Measurements from ENCODE around the gene CNGA1. TPM values are rescaled to one million over a fixed set of nuclear protein-coding genes. Genes with fewer than 3 reads are reported as not detected.

Gene CNGA1
- total and polyA plus RNA-seq, 4 experiments from 2014 or later = not detected

GRCh38 chr4:48041535-48042137 lies 25.2 kb upstream of the CNGA1 start:
- Histone ChIP-seq H3K36me3 (ENCODE audit: insufficient read depth, low read length) (no peaks in the 10 kb centered on the region), H3K4me1 (ENCODE audit: insufficient read depth, low read length) (peaks cover 39% of the 10 kb centered on the region), H3K9me3 (ENCODE audit: control insufficient read depth in 1 of 2, low read length in 2 of 2) (no peaks in the 10 kb centered on the region), H3K27me3 (ENCODE audit: insufficient read depth, low read length) (no peaks in the 10 kb centered on the region), H3K27ac (ENCODE audit: low read depth, low read length) (no peak overlapping the region), H3K4me3 (ENCODE audit: low read length in 2 of 2) (no peak overlapping the region)
- H3K27ac Mint-ChIP-seq = no peak overlapping the region
- POLR2A ChIA-PET (ENCODE audit: partially characterized antibody) = no interaction called here
- no peak overlapping the region for H3K4me3 Mint-ChIP-seq
- no peaks in the 10 kb centered on the region for H3K36me3 Mint-ChIP-seq
- peaks cover 26 to 47% (median 38%) of the 10 kb centered on the region in 4 donors for H3K4me1 Mint-ChIP-seq
- CTCF ChIA-PET (ENCODE audit: partially characterized antibody) = interaction anchor here (1.6 to 11.0 kb wide), 2 partner anchors 9 to 46 kb away, joined by 8 to 140 read pairs; no protein-coding TSS in a partner anchor
- H3K9me3 Mint-ChIP-seq = no peaks in the 10 kb centered on the region
- no peak for DNase-seq
- intact Hi-C loops (cut with micrococcal nuclease) = loop anchor here (2.0 kb wide), 1 partner anchor 23 kb away; no protein-coding TSS in a partner anchor
- peaks cover 7 to 13% of the 10 kb centered on the region in 2 donors for H3K27me3 Mint-ChIP-seq

GRCh38 chr4:48039561-48039960 lies 23.1 kb upstream of the CNGA1 start:
- H3K9me3 ChIP-seq (ENCODE audit: control insufficient read depth in 1 of 2, low read length in 2 of 2) = no peaks in the 10 kb centered on the region
- H3K4me3 Mint-ChIP-seq = no peak overlapping the region
- intact Hi-C loops (cut with micrococcal nuclease) = no loop called here
- DNase-seq = no peak
- peaks cover 4 to 10% of the 10 kb centered on the region in 2 donors for H3K27me3 Mint-ChIP-seq
- ChIA-PET POLR2A (ENCODE audit: partially characterized antibody) (no interaction called here), CTCF (ENCODE audit: partially characterized antibody) (no interaction called here)
- H3K9me3 Mint-ChIP-seq = no peaks in the 10 kb centered on the region
- peaks cover 18% of the 10 kb centered on the region for H3K4me1 ChIP-seq (ENCODE audit: insufficient read depth, low read length)
- no peaks in the 10 kb centered on the region for H3K36me3 ChIP-seq (ENCODE audit: insufficient read depth, low read length)
- H3K4me1 Mint-ChIP-seq = peaks cover 12 to 33% (median 22%) of the 10 kb centered on the region in 4 donors
- H3K36me3 Mint-ChIP-seq = no peaks in the 10 kb centered on the region
- no peaks in the 10 kb centered on the region for H3K27me3 ChIP-seq (ENCODE audit: insufficient read depth, low read length)
- H3K27ac Mint-ChIP-seq = no peak overlapping the region
- no peak overlapping the region for H3K4me3 ChIP-seq (ENCODE audit: low read length in 2 of 2)
- H3K27ac ChIP-seq (ENCODE audit: low read depth, low read length) = no peak overlapping the region

- Mint-ChIP-seq H3K36me3 (no peaks in the 10 kb centered on the region), H3K4me3 (no peak overlapping the region), H3K9me3 (no peaks in the 10 kb centered on the region), H3K27me3 (peaks cover 4 to 10% of the 10 kb centered on the region in 2 donors), H3K4me1 (peaks cover 9 to 28% (median 18%) of the 10 kb centered on the region in 4 donors), H3K27ac (no peak overlapping the region)
- Histone ChIP-seq H3K36me3 (ENCODE audit: insufficient read depth, low read length) (no peaks in the 10 kb centered on the region), H3K9me3 (ENCODE audit: control insufficient read depth in 1 of 2, low read length in 2 of 2) (no peaks in the 10 kb centered on the region), H3K27ac (ENCODE audit: low read depth, low read length) (no peak overlapping the region), H3K4me3 (ENCODE audit: low read length in 2 of 2) (no peak overlapping the region), H3K4me1 (ENCODE audit: insufficient read depth, low read length) (peaks cover 9% of the 10 kb centered on the region), H3K27me3 (ENCODE audit: insufficient read depth, low read length) (no peaks in the 10 kb centered on the region)
- ChIA-PET CTCF (ENCODE audit: partially characterized antibody) (no interaction called here), POLR2A (ENCODE audit: partially characterized antibody) (no interaction called here)
- no peak for DNase-seq
- intact Hi-C loops (cut with micrococcal nuclease) = no loop called here
Measured at GRCh38 chr4:48038666-48039065, 22.2 kb upstream of the CNGA1 start.

- intact Hi-C loops (cut with micrococcal nuclease) = no loop called here
- no peak overlapping the region for H3K4me3 ChIP-seq (ENCODE audit: low read length in 2 of 2)
- POLR2A ChIA-PET (ENCODE audit: partially characterized antibody) = no interaction called here
Measured at GRCh38 chr4:48037117-48037462, 20.6 kb upstream of the CNGA1 start.

GRCh38 chr4:48035952-48036351 lies 19.5 kb upstream of the CNGA1 start:
- Histone ChIP-seq H3K4me1 (ENCODE audit: insufficient read depth, low read length) (no peaks in the 10 kb centered on the region), H3K36me3 (ENCODE audit: insufficient read depth, low read length) (no peaks in the 10 kb centered on the region), H3K27ac (ENCODE audit: low read depth, low read length) (no peak overlapping the region), H3K4me3 (ENCODE audit: low read length in 2 of 2) (no peak overlapping the region), H3K9me3 (ENCODE audit: control insufficient read depth in 1 of 2, low read length in 2 of 2) (no peaks in the 10 kb centered on the region), H3K27me3 (ENCODE audit: insufficient read depth, low read length) (no peaks in the 10 kb centered on the region)
- Mint-ChIP-seq H3K27ac (peak overlapping the region in 1 of 7 donors; percentile 40), H3K4me3 (no peak overlapping the region), H3K9me3 (no peaks in the 10 kb centered on the region), H3K4me1 (peaks cover 2 to 12% (median 3%) of the 10 kb centered on the region in 4 donors), H3K27me3 (no peaks in the 10 kb centered on the region), H3K36me3 (no peaks in the 10 kb centered on the region)
- ChIA-PET POLR2A (ENCODE audit: partially characterized antibody) (no interaction called here), CTCF (ENCODE audit: partially characterized antibody) (interaction anchor here (3.0 to 9.0 kb wide), 5 partner anchors 10 to 104 kb away, joined by 20 to 140 read pairs (median 41); no protein-coding TSS in a partner anchor)
- no peak for DNase-seq
- intact Hi-C loops (cut with micrococcal nuclease) = no loop called here

More at GRCh38 chr4:48037117-48037462, 20.6 kb upstream of the CNGA1 start:
- Mint-ChIP-seq H3K9me3 (no peaks in the 10 kb centered on the region), H3K36me3 (no peaks in the 10 kb centered on the region), H3K27me3 (peaks cover 3 to 6% of the 10 kb centered on the region in 2 donors), H3K4me1 (peaks cover 2 to 17% (median 7%) of the 10 kb centered on the region in 4 donors), H3K4me3 (no peak overlapping the region), H3K27ac (no peak overlapping the region)
- no peaks in the 10 kb centered on the region for H3K4me1 ChIP-seq (ENCODE audit: insufficient read depth, low read length)
- no peak for DNase-seq
- H3K9me3 ChIP-seq (ENCODE audit: control insufficient read depth in 1 of 2, low read length in 2 of 2) = no peaks in the 10 kb centered on the region
- CTCF ChIA-PET (ENCODE audit: partially characterized antibody) = interaction anchor here (6.6 to 9.0 kb wide), 3 partner anchors 9 to 50 kb away, joined by 41 to 140 read pairs (median 135); no protein-coding TSS in a partner anchor
- no peaks in the 10 kb centered on the region for H3K36me3 ChIP-seq (ENCODE audit: insufficient read depth, low read length)
- H3K27ac ChIP-seq (ENCODE audit: low read depth, low read length) = no peak overlapping the region
- H3K27me3 ChIP-seq (ENCODE audit: insufficient read depth, low read length) = no peaks in the 10 kb centered on the region

- no peak overlapping the region for H3K27ac Mint-ChIP-seq
- no peaks in the 10 kb centered on the region for H3K27me3 Mint-ChIP-seq
- peak; percentile 49 to 67 (median 58) for DNase-seq
- H3K4me3 Mint-ChIP-seq = no peak overlapping the region
- no peaks in the 10 kb centered on the region for H3K9me3 Mint-ChIP-seq
- POLR2A ChIA-PET (ENCODE audit: partially characterized antibody) = interaction anchor here (1.8 kb wide), 1 partner anchor 13 kb away, joined by 8 read pairs; no protein-coding TSS in a partner anchor
- peaks cover 2 to 12% (median 3%) of the 10 kb centered on the region in 4 donors for H3K4me1 Mint-ChIP-seq
- no peaks in the 10 kb centered on the region for H3K4me1 ChIP-seq (ENCODE audit: insufficient read depth, low read length)
- H3K9me3 ChIP-seq (ENCODE audit: control insufficient read depth in 1 of 2, low read length in 2 of 2) = no peaks in the 10 kb centered on the region
- no peaks in the 10 kb centered on the region for H3K27me3 ChIP-seq (ENCODE audit: insufficient read depth, low read length)
- no peaks in the 10 kb centered on the region for H3K36me3 Mint-ChIP-seq
- intact Hi-C loops (cut with micrococcal nuclease) = loop anchor here (1.0 kb wide), 3 partner anchors 13 to 107 kb away; no protein-coding TSS in a partner anchor
- no peaks in the 10 kb centered on the region for H3K36me3 ChIP-seq (ENCODE audit: insufficient read depth, low read length)
- H3K4me3 ChIP-seq (ENCODE audit: low read length in 2 of 2) = no peak overlapping the region
- CTCF ChIA-PET (ENCODE audit: partially characterized antibody) = interaction anchor here (0.8 to 9.0 kb wide), 27 partner anchors 9 to 257 kb away, joined by 3 to 140 read pairs (median 6); partner anchors contain the start of genes CNGA1, NIPAL1 and TXK
- H3K27ac ChIP-seq (ENCODE audit: low read depth, low read length) = no peak overlapping the region
Measured at GRCh38 chr4:48033825-48034413, 17.4 kb upstream of the CNGA1 start.

GRCh38 chr4:48033412-48033811 lies 16.9 kb upstream of the CNGA1 start:
- Histone ChIP-seq H3K4me1 (ENCODE audit: insufficient read depth, low read length) (no peaks in the 10 kb centered on the region), H3K27ac (ENCODE audit: low read depth, low read length) (no peak overlapping the region), H3K36me3 (ENCODE audit: insufficient read depth, low read length) (no peaks in the 10 kb centered on the region), H3K4me3 (ENCODE audit: low read length in 2 of 2) (no peak overlapping the region), H3K9me3 (ENCODE audit: control insufficient read depth in 1 of 2, low read length in 2 of 2) (no peaks in the 10 kb centered on the region), H3K27me3 (ENCODE audit: insufficient read depth, low read length) (no peaks in the 10 kb centered on the region)
- peaks cover 2 to 16% (median 5%) of the 10 kb centered on the region in 4 donors for H3K4me1 Mint-ChIP-seq
- H3K27me3 Mint-ChIP-seq = no peaks in the 10 kb centered on the region
- intact Hi-C loops (cut with micrococcal nuclease) = loop anchor here (1.0 kb wide), 3 partner anchors 14 to 108 kb away; no protein-coding TSS in a partner anchor
- no peaks in the 10 kb centered on the region for H3K9me3 Mint-ChIP-seq
- no peak overlapping the region for H3K27ac Mint-ChIP-seq
- POLR2A ChIA-PET (ENCODE audit: partially characterized antibody) = interaction anchor here (1.8 kb wide), 1 partner anchor 14 kb away, joined by 8 read pairs; no protein-coding TSS in a partner anchor
- no peaks in the 10 kb centered on the region for H3K36me3 Mint-ChIP-seq
- H3K4me3 Mint-ChIP-seq = no peak overlapping the region
- CTCF ChIA-PET (ENCODE audit: partially characterized antibody) = interaction anchor here (0.9 to 9.0 kb wide), 20 partner anchors 9 to 107 kb away, joined by 3 to 140 read pairs (median 7); partner anchors contain the start of genes CNGA1, NIPAL1 and TXK
- DNase-seq = no peak

Data from CD4-positive, alpha-beta memory T cell (primary cell).